GM18861 (cell line): ENCODE measurements around the gene MRNIP.
A peak's percentile ranks its signal among the peaks of the same experiment; 100 is the strongest.

Experiments
- ATAC-seq: cut with Tn5 transposase; IDR thresholded peaks from one replicate; pipeline ENCODE4 v1.9.1; 2021; ENCODE audit not compliant: unreplicated experiment

Gene MRNIP

GRCh38 chr5:179805529-179806249, 52.9 kb downstream of the MRNIP start:
- no peak for ATAC-seq

DNA sequence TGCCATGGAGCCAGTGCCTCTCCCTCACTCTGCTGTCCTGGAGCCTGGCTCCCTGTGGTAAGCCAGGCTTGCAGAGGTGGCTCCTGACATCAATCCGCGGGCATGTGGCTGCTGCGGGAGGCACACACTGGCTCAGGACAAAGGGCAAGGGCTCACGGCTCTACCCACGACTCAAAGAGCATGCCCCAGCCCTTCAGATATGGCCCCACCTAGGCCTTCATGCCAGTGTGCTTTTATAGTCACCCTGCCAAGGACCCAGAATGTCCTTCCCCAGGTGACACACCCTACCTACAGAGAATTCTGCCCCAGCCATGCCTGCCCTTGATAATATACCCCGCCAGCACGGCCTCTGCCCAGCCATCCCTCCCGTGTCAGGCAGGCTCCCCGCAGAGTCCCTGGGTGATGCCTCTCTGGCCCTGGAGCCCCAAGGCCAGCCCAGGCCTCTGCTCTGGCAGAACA, 53.5 kb downstream of the MRNIP start:
- ATAC-seq = no peak

DNA sequence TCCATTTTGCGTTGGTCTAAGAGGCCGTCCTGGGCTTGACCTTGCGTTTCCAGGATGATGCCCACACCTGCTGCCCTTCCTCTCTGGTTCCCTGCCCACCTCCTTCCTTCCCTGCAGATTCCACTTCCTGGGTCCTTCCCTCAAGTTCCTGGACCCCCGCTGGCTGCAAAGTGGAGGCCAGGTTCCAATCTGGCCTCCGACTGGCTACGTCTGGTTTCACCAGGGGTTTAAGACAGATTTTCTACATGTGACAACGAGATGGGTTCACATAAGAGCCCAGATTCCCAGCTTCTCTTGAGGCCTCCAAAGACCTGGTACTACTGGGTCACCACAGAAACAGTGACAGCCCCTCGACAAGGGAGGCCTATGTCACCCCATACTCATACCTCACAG, 54.1 kb downstream of the MRNIP start:
- ATAC-seq = no peak

GRCh38 chr5:179803651-179804554, 54.7 kb downstream of the MRNIP start:
- no peak for ATAC-seq

DNA sequence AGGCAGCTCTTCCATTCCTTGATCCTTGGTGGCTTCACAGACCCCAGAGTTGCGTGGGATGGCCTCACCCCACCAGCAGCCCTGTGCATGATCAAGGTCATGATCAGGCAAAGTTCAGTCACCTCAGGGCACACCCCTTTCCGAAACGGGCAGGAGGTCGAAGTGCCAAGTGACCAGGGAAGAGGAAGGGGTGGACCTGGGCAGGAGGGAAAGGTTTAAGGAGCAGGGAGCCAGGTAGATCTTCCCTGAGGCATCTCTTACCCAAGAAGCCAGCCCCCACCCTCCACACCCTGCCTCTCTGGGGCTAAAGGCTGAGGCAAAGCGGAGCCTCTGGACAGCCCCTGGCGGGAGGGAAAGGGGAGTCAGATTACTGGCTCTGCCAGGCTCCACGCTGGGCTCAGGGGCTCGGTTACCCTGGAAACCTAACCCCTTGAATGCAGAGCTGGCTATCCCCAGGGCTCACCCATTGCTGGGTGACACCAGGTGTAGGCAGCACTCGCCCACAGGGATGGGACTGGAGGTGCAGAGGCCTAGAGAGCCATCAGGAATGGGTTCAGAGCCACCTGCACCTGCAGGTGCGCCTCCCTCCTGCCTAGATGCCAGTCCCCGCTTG, 55.6 kb downstream of the MRNIP start:
- no peak for ATAC-seq

- ATAC-seq = no peak
Measured at GRCh38 chr5:179802207-179802883, 56.3 kb downstream of the MRNIP start.

DNA sequence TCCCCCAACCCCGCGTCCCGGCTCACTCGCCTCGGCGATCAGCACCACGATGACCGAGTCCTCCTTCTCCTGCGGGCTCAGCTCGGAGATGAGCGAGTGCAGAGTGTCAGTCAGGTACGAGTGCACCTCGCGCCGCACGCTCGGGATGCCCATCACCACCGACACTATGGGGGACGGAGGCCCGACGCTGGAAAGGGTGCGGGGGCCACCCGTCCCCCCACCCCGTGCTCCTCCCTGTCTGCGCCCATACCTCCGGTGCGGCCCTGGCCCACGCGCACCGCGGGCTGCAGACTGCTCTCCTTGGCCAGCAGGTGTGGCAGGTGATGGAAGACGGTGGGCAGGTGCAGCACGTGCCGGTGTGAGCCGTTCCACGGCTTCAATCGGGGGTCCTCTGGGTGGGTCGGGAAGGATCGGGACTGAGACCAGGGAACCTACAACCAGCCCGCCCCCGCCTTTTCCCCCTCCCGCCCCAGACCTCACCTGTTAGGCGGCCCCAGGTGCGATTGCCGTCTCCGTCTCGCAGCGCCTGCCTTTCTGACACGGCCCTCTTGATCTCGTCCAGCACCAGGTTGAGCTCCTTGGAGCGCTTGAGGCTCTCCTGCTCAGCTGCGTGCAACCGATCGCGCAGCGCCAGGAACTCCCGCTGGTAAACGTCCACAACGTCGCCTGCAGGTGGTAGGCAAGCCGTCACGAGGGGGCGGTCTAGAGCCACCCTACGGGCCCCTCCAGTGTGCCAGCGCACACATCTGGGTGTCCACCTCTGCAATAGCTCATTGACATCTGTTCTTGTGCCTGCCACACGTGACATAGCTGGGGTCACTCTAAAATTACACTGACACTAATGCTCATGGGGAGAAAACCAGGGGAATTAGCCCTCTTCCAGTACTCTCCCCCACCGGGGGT, 57.1 kb downstream of the MRNIP start:
- ATAC-seq = peak; percentile 41

GRCh38 chr5:179800696-179801201, 57.9 kb downstream of the MRNIP start:
- ATAC-seq = no peak

GRCh38 chr5:179800071-179800695, 58.4 kb downstream of the MRNIP start:
- no peak for ATAC-seq

- no peak for ATAC-seq
Measured at GRCh38 chr5:179799644-179799973, 59.0 kb downstream of the MRNIP start.

- no peak for ATAC-seq
Measured at GRCh38 chr5:179798771-179799643, 59.6 kb downstream of the MRNIP start.

DNA sequence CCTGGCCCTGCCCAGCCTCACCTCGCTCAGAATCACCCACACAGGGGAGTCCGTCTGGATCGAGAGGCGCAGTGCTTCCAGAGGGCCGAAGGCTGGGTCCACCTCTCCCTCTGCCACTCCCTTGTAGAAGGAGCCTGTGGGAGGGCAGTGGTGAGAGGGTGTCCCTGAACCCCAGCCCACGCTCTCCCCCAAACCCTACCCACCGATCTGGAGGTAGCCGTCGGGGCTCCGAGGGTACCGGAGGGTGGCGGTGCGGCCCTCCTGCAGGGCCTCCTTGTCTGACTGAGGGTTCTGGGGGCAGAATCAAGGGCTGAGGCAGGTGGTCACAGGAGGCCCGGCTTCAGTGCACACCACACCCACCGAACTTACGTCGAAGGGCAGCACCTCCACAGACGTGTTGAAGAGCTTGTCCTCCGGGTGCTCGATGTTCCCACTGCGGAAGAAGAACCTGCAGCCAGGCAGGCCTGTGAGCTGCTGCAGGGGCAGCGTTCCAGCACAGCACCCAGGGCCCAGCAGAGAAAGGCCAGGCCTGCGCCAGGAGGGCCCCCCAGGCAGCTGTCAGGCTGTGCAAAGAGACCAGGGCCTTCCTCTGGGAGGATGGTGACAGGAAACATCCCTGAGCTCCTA, 60.4 kb downstream of the MRNIP start:
- ATAC-seq = no peak

GRCh38 chr5:179797741-179798140, 60.9 kb downstream of the MRNIP start:
- ATAC-seq = no peak

GRCh38 chr5:179796877-179797608, 61.6 kb downstream of the MRNIP start:
- no peak for ATAC-seq

DNA sequence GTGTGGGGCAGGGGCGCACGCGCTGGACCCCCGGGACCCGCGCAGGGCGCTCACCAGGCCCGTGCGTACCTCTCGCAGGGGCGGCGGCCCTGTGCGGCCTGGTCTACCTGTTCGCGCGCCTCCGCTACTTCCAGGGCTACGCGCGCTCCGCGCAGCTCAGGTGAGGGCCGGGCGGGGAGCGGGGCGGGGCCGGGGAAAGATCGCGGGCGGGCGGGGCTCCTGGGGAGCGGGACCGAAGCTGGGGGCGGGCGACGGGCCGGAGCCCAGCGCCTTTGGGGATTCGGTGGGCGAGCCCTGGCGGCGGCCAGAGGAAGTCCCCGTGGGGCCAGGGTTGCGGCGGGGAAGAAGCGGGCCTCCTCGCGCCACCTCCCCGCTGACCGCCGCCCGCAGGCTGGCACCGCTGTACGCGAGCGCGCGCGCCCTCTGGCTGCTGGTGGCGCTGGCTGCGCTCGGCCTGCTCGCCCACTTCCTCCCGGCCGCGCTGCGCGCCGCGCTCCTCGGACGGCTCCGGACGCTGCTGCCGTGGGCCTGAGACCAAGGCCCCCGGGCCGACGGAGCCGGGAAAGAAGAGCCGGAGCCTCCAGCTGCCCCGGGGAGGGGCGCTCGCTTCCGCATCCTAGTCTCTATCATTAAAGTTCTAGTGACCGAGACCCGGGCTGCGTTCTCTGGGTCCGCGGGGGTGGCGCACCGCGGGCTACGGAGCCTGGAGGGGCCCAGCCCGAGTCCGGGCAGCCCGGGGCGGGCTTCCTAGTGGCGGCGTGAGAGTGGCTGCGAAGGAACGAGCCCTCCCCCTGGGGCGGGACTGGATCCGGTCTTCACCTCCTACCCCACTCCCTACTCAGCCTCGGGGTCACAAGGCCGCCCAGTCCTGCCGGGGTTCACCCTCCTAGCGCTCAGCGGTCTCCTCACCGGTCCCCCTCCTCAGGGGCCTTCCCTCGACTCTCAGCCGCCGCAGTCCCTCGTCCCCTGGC, 62.5 kb downstream of the MRNIP start:
- peak; percentile 71 for ATAC-seq
